Right cardiac atrium (tissue), 5 donors: ENCODE data around the gene CCT8. TPM values are rescaled to one million over a fixed set of nuclear protein-coding genes. Genes with fewer than 3 reads are reported as not detected.

ENCODE experiments used
- ATAC-seq, 2 donors: fragments of 200-7000 bp; cut with Tn5 transposase; one replicate each; pipeline versions ENCODE4 v1.8.0 to v1.9.1; 2020; ENCODE audit warnings: moderate library complexity in 2 of 2, mild to moderate bottlenecking in 1 of 2
- DNase-seq, 3 donors: peaks; one replicate each; pipeline ENCODE4 v3.0.0-alpha.2; 2020
- H3K27ac ChIP-seq: one replicate; pipeline ENCODE4 v1.5.1; 2013; ENCODE audit warnings: mild to moderate bottlenecking, low read length, control low read depth, moderate library complexity
- H3K27me3 ChIP-seq: one replicate; pipeline ENCODE4 v1.6.1; 2013; ENCODE audit not compliant: control insufficient read depth, insufficient read depth
- H3K4me1 ChIP-seq: one replicate; pipeline ENCODE4 v1.6.1; 2013; ENCODE audit warnings: low read length; ENCODE audit not compliant: control insufficient read depth, insufficient read depth
- H3K4me3 ChIP-seq: one replicate; pipeline ENCODE4 v1.5.1; 2013; ENCODE audit warnings: low read length, control low read depth
- H3K9me3 ChIP-seq: one replicate; pipeline ENCODE4 v1.6.1; 2013; ENCODE audit warnings: low read length; ENCODE audit not compliant: control insufficient read depth
- WGBS: extraction: QIAGEN DNeasy Blood & Tissue Kit; methylation state at CpG from one replicate; pipeline ENCODE4 v1.1.7; 2013; 5-methylcytosine and 5-hydroxymethylcytosine counted together
- intact Hi-C, 4 donors: fragments of 100-400 bp; cut with DNase I; formaldehyde crosslinking; loops; one replicate each; pipeline versions ENCODE4 v1.11.0 to v1.14.0; 2022 to 2023
- polyA plus RNA-seq: library from polyadenylated mRNA; stranded (reverse); fragments of 200-250 nt; gene quantifications from one replicate; pipeline ENCODE4 v1.2.3, GENCODE V29; 2013
- total RNA-seq, 4 donors: library from RNA; stranded (reverse); fragmentation: NEBNext Ultra II Directional; extraction: Animal tissue kit (Norgen Biotek cat#: 25700); gene quantifications; one replicate each; pipeline ENCODE4 v1.2.1, GENCODE V29; 2021
- donor health status: healthy with polysubstance abuse.
- donor health status: DM: no; HTN: yes; CAD: no.
- donor health status: DM: no; HTN: no; CAD: no.
- donor health status: DM: no; HTN: yes; CAD: no; lungs with severe emphysema.
- donor health status: DM: yes; HTN: yes; CAD: no.

The CCT8 gene
- total and polyA plus RNA-seq, 5 donors = 98.5 to 138 (median 114) TPM

DNA sequence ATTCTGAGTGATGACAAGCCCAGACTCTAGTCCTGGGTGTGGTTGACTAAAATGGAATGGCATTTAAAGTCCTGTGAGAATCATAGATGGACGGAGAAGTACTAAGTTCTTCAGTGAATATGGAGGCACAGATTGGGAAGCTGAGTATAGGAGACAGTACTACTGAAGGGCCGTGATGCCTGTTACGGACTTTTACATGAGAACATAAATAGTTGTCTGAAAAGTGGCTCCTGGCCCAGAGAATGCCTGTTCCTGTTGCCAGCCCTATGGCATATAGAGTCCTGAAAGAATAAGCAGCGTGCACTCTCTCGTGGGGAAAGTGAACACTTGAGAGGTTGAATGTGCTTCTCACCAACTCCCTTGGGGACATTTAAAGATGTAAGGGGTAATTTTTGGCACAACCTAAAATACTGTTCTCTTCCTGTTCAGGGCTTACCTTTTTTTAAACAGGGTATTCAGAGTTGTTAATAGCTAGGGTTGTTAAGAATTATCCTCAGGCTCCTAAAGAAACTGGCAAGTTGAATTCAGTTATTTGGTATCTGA lies 20.4 kb downstream of the CCT8 start:
- H3K4me3 ChIP-seq = no peak overlapping the region
- DNase-seq (no peak), ATAC-seq (no peak)
- H3K27ac ChIP-seq = no peak overlapping the region
- intact Hi-C loops = no loop called here
- 86% methylated on average over 5 of the region's 5 CpGs for WGBS
- H3K4me1 ChIP-seq = no peaks in the 10 kb centered on the region
- H3K9me3 ChIP-seq = no peaks in the 10 kb centered on the region
- no peaks in the 10 kb centered on the region for H3K27me3 ChIP-seq

- DNase-seq = no peak
- Histone ChIP-seq H3K4me3 (no peak overlapping the region), H3K9me3 (no peaks in the 10 kb centered on the region), H3K4me1 (no peaks in the 10 kb centered on the region), H3K27ac (no peak overlapping the region), H3K27me3 (no peaks in the 10 kb centered on the region)
- ATAC-seq = no peak
- intact Hi-C loops = no loop called here
- WGBS = 97% methylated on average over 5 of the region's 5 CpGs
These were observed 21.2 kb downstream of the CCT8 start for GRCh38 chr21:29052224-29052623.

GRCh38 chr21:29034678-29035077 lies 38.8 kb downstream of the CCT8 start:
- no peaks in the 10 kb centered on the region for H3K9me3 ChIP-seq
- no peak overlapping the region for H3K27ac ChIP-seq
- ATAC-seq (no peak), DNase-seq (no peak)
- H3K27me3 ChIP-seq = no peaks in the 10 kb centered on the region
- H3K4me1 ChIP-seq = no peaks in the 10 kb centered on the region
- intact Hi-C loops = no loop called here
- H3K4me3 ChIP-seq = no peak overlapping the region
- WGBS = 93% methylated on average over 1 of the region's 1 CpG

DNA sequence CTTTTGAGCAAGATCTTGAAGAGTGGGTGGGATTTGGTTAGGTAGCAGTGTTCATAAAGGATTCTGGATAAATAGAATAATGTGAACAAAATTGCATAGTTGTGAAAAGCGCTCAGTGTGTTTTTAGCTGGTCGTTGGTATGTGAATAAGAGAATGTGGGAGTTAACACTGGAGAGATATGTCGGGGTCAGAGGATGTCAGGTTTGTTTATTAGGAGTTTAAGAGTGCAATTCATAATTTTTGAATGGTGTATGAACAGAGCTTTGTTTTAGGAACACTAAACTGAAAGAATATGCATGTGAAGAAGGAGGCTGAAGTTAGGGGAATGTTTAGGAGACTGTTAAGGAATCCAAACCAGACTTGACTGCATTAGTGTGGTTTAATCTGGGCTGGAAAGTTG lies 39.6 kb downstream of the CCT8 start:
- DNase-seq = no peak
- Histone ChIP-seq H3K4me1 (no peaks in the 10 kb centered on the region), H3K9me3 (no peaks in the 10 kb centered on the region), H3K27me3 (no peaks in the 10 kb centered on the region), H3K4me3 (no peak overlapping the region), H3K27ac (no peak overlapping the region)
- intact Hi-C loops = no loop called here
- WGBS = 69% methylated on average over 3 of the region's 3 CpGs
- ATAC-seq = no peak

GRCh38 chr21:29033301-29033700 lies 40.1 kb downstream of the CCT8 start:
- 65% methylated on average over 4 of the region's 4 CpGs for WGBS
- H3K27ac ChIP-seq = no peak overlapping the region
- ATAC-seq (no peak), DNase-seq (no peak)
- H3K9me3 ChIP-seq = no peaks in the 10 kb centered on the region
- no peaks in the 10 kb centered on the region for H3K4me1 ChIP-seq
- H3K4me3 ChIP-seq = no peak overlapping the region
- intact Hi-C loops = no loop called here
- no peaks in the 10 kb centered on the region for H3K27me3 ChIP-seq

DNA sequence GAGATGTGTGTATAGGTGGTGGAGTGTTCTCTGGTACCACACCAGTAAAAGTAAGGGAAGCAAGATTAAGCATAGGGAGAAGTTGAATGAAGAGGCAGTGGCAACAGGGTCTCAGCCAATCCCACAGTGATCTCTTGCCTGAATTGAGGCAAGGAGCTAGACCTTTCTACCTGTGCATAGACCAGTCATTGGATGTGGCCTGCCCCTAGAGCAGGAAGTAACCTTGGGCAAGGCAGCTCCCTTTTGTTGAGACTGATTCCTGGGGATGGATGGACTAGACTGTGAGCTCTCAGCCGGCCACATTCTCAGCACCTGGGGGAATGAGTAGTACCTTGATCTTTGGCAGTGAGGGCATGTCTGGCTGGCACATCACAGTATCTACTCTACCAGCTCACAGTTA lies 42.5 kb downstream of the CCT8 start:
- intact Hi-C loops = no loop called here
- Histone ChIP-seq H3K9me3 (no peaks in the 10 kb centered on the region), H3K4me3 (no peak overlapping the region), H3K27ac (no peak overlapping the region), H3K27me3 (no peaks in the 10 kb centered on the region), H3K4me1 (no peaks in the 10 kb centered on the region)
- 86% methylated on average over 1 of the region's 1 CpG for WGBS
- ATAC-seq (no peak), DNase-seq (no peak)

DNA sequence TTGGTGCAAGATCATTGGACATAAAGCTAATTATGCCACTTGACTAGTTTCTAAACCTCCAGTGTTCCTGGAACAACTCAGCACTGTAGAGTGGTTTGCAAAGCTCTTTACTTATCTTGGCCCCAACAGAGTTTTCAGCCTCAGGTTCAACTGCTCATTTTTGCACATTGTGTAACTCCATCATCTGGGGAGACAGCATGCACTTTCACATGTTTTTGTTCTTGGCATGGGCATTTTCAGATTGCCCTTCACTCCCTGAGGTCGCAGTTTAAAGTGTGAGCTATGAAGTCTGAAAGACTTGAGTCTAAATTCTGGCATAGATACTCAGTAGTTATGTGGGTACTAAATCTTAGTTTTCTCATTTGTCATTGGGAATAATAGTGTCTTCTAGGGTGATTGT lies 43.9 kb downstream of the CCT8 start:
- Histone ChIP-seq H3K27ac (no peak overlapping the region), H3K27me3 (no peaks in the 10 kb centered on the region), H3K4me1 (no peaks in the 10 kb centered on the region), H3K9me3 (no peaks in the 10 kb centered on the region), H3K4me3 (no peak overlapping the region)
- no peak for DNase-seq
- intact Hi-C loops = no loop called here
- ATAC-seq = no peak
- 88% methylated on average over 1 of the region's 1 CpG for WGBS

DNA sequence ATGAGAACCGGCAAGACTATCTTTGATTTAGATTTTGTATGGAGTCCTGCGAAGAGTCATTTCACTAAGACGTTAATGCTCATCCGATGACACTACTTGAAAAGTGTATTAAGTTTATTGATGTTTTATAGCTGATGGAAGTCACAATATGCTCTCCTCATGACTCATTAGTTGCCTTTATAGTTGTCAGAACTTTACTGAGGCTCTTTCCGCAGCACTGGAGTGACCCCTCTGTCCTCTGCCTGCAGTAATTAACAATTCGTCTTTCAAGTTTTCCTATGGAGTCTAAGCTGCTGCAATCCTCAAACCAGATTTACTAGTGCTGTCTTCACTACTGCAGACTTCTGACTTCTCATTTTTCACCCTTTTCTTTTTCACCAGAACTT lies 48.1 kb downstream of the CCT8 start:
- ATAC-seq = no peak
- Histone ChIP-seq H3K4me3 (peak overlapping the region; percentile 86), H3K27ac (peak overlapping the region; percentile 88), H3K4me1 (no peaks in the 10 kb centered on the region), H3K27me3 (no peaks in the 10 kb centered on the region), H3K9me3 (no peaks in the 10 kb centered on the region)
- no peak for DNase-seq
- 3% methylated on average over 6 of the region's 6 CpGs for WGBS
- intact Hi-C loops = no loop called here

DNA sequence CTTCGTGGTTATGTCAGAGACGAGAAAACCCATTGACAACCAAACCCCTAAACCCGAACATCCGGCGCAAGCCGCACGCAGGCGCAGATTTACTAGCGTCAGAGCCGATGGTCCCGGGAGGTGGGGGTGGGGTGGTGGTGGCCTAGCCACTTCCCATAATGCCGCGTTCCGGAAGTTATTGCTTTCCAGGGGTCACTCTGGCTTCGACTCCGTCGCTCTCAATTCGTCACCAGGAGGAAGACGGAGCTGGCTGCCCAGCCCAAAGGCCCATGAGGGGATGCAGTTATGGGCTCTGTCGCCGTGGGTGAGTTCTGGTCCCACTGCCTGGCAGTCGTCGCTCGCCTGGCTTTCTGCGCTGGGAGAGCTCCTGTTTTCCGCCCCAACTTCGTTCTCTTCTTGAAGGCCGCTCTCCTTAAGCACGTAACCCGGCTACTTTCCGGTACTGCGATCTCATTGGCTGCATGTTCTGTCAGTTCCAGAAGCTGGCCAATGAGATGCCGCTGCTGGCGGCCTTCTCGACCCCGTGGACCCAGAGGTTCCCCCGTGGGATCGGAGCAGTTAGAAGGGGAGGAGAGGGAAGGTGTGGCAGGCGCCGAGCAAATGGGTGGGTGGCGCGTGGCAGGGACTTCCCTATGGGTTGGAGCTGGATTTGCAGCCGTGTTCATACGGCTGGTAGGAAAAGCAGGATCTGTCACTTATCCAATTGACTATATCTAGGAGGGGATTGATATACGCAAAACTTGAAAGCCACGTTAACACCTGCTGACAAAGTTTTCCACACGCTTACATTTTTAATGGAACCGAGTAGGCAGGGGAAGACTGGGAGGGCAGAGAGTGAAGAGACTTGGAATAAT lies 48.7 kb downstream of the CCT8 start, which contains the start of gene USP16:
Gene USP16, plus strand, starts transcription at position 195 of the 854 bp plus-strand sequence. CDS start 3,246 bp downstream, outside the sequence.
- intact Hi-C loops = no loop called here
- Histone ChIP-seq H3K27me3 (no peaks in the 10 kb centered on the region), H3K9me3 (no peaks in the 10 kb centered on the region), H3K4me3 (peak within 1 kb of the TSS; percentile 86), H3K27ac (peak within 1 kb of the TSS; percentile 100), H3K4me1 (peaks cover 3% of the 10 kb centered on the region)
- DNase-seq (peak; percentile 96 to 97 (median 97)), ATAC-seq (peak; percentile 98 to 99)
- under 1% methylated on average over 48 of the region's 48 CpGs for WGBS

DNA sequence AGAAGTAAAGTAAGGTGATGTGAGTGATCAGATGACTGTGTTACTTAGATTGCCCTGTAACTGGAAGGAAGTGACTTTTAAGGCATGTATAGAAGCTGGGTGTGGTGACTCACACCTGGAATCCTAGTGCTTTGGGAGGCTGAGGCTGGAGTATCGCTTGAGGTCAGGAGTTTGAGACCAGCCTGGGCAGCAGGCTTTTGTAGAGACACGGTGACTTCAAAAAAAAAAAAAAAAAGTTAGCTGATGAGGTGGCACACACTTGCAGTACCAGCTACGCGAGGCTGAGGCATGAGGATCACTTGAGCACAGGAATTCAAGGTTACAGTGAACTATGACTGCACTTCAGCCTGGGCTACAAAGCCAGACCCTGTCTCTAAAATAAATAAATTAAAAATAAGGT lies 51.3 kb downstream of the CCT8 start:
- 79% methylated on average over 4 of the region's 4 CpGs for WGBS
- ATAC-seq (no peak), DNase-seq (no peak)
- Histone ChIP-seq H3K4me1 (peaks cover 3% of the 10 kb centered on the region), H3K9me3 (no peaks in the 10 kb centered on the region), H3K27ac (no peak overlapping the region), H3K4me3 (no peak overlapping the region), H3K27me3 (no peaks in the 10 kb centered on the region)
- intact Hi-C loops = no loop called here

- peak overlapping the region; percentile 65 for H3K27ac ChIP-seq
- intact Hi-C loops = no loop called here
- ATAC-seq = peak in 1 of 2 donors; percentile 56
- no peaks in the 10 kb centered on the region for H3K9me3 ChIP-seq
- peak overlapping the region; percentile 54 for H3K4me3 ChIP-seq
- H3K27me3 ChIP-seq = no peaks in the 10 kb centered on the region
- no peak for DNase-seq
- 10% methylated on average over 12 of the region's 12 CpGs for WGBS
- peaks cover 3% of the 10 kb centered on the region for H3K4me1 ChIP-seq
These were observed 54.9 kb downstream of the CCT8 start for GRCh38 chr21:29018540-29018939.
